Skin epidermis (tissue), 12 donors: Measurements from ENCODE around the gene SPATA4.

Source experiments
- H3K27ac ChIP-seq, 21 experiments: fragments of 200-600 bp; sonication (generic) in 11 of 21; one replicate each; pipeline ENCODE4 v1.5.0; 2020; ENCODE audit warnings: mild to moderate bottlenecking in 3 of 21, inconsistent platforms in 2 of 21, moderate library complexity in 2 of 21
- H3K4me3 ChIP-seq, 7 experiments: fragments of 200-600 bp; sonication (generic) in 2 of 7; one replicate each; pipeline ENCODE4 v1.5.0; 2020; ENCODE audit warnings: inconsistent platforms in 2 of 7, mild to moderate bottlenecking in 2 of 7, moderate library complexity in 1 of 7

The SPATA4 gene

DNA sequence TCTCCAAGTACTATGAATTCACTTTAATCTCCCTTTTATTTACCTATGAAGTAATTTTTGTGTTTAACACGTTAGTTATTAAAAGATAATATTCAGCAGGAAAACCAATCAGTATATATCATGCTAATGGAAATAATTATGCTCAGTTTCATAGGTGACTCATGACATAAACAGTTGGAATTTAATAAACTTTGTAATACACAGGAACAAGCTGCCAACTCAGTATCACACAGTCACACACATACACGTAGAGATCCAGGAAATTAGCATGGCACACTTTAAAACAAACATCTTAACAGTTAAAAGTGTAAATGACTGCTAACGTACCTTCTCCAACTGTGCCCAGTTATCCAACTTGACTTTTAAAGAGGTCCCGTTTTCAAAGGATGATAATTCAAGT lies 2.3 kb downstream of the SPATA4 start:
- Histone ChIP-seq H3K27ac (no peak overlapping the region), H3K4me3 (no peak overlapping the region)

DNA sequence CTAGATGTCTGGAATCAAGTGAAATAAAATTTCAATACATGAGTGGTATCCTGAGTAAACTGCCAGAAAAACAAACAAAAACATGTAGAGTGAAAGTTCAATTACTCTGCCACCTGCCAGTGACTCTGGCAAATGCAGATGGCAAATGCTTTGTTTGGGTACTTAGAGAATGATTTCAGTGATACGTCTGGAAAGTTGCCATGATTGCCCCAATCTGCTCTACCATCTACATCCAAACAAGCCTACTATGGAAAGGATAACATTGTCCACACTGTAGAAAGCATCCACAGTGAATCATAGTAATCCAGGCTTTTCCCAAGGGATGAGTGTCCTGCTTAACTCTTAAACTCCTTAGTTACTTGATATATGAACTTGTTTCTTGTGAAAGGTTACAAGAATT lies 3.4 kb downstream of the SPATA4 start:
- Histone ChIP-seq H3K4me3 (no peak overlapping the region), H3K27ac (no peak overlapping the region)

DNA sequence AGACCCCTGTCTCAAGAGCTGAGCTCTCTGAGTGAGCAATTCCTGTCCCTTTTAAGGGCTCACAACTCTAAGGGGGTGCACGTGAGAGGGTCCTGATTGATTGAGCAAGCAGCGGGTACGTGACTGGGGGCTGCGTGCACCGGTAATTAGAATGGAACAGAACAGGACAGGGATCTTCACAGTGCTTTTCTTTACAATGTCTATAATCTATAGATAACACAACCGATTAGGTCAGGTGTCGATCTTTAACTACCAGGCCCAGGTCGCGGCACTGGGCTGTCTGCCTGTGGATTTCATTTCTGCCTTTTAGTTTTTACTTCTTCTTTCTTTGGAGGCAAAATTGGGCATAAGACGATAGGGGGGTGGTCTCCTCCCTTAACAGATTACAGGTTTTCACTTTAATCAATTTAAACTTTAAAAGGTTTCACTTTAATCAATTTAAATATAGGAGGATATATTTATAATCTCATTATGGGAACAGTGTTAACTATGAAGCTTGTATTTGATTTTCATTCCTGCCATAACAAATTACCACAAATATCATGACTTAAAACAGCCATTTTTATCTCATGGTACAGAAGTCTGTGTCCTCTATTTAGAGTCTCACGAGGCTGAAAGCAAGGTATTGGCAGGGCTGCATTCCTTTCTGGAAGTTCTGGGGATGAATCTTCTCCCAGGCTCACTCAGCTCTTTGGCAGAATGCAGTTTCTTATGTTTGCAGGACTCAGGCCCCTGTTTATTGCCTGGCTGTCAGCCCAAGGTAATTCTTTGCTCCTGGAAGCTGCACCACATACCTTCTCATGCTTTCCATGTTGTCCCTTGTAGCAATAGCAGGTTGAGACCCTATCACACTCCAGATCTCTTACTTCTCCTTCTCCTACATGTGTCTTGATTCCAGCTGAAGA lies 5.2 kb downstream of the SPATA4 start:
- Histone ChIP-seq H3K4me3 (no peak overlapping the region), H3K27ac (no peak overlapping the region)

DNA sequence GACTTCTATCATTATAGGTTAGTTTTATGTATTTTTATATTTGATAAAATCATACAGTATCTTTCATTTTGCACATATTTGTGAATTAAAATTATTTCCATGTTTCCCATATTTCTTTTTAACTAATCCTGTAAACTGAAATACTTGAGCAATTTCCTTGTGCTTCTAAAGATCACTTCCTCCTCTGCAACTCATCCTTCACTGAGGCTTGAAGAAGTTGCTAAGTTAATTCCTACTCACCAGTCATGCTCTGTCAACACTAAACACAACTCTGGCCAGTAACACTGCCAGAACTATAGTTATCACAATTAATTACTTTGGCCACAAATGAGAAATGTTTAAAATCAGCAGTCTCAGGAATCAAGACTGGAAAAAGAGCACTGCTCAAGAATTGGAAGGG lies 6.7 kb downstream of the SPATA4 start:
- H3K27ac ChIP-seq: no peak overlapping the region

DNA sequence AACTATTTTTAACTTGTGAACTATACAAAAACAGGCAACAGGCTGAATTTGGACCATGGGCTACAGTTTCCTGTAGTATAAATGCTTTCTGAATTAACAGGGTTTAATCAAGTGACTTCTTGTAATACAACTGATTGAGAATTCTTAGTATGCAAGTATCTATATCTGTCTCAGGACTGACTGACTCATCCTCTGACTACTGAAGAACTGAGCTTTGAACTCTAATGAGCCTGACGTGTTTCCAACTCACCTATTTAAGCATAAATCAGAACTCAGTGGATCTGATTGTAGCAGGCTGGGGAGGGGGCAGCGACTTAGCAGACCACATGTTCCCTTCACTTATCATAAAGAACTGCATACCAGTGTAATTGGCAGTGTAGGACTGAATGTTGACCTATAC lies 7.8 kb downstream of the SPATA4 start:
- Histone ChIP-seq H3K4me3 (no peak overlapping the region), H3K27ac (no peak overlapping the region)

More for the DNA sequence above, 6.7 kb downstream of the SPATA4 start:
- H3K4me3 ChIP-seq: no peak overlapping the region

DNA sequence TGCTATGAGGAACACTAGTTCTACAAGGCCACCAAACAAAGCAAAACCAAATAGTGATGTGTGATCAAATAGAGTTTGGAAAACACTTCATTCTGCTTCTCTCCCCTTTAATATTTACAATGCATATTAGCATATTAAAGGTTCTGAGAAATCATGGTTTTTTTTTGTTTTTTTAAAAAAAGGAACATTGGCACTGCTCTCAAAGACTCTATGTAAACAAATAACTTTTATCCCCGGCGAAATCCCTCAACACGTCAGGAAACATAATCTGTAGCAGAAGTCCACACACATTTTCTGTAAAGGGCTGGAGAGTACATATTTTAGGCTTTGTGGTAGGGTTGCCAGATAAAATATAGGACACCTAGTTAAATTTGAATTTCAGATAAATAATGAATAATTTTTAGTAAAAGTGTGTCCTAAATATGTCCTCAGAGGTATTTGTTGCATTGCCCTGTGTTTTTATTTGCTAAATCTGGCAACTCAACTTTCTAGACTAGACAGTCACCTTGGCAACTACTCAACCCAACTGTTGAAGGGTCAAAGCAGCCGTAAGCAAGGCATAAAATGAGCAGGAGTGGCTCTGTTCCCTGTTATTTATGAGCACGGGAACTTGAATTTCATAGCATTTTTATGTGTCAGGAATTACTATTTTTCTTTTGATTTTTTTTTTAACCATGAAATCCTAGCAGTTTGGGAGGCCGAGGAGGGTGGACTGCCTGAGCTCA lies 8.6 kb downstream of the SPATA4 start:
- no peak overlapping the region for H3K27ac ChIP-seq
- no peak overlapping the region for H3K4me3 ChIP-seq

DNA sequence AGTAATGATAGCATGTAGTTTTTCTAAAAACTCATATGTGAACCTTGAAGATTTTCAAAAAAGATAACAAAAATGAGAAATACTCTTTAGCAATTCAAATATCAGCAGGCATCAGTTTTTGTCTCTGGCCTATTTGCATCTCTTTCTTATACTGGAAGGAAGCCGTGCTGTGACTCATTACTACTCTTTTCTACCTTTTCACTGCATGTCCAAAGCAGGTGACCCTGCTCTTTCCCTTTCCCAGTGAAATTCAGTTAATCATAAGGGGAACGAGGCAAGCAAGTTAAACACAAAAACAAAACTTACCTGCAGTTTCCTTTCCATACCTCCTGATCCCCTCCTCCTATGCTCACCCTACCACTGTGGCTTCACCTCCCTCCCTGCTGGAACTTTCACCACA lies 9.3 kb downstream of the SPATA4 start:
- no peak overlapping the region for H3K27ac ChIP-seq
- no peak overlapping the region for H3K4me3 ChIP-seq

DNA sequence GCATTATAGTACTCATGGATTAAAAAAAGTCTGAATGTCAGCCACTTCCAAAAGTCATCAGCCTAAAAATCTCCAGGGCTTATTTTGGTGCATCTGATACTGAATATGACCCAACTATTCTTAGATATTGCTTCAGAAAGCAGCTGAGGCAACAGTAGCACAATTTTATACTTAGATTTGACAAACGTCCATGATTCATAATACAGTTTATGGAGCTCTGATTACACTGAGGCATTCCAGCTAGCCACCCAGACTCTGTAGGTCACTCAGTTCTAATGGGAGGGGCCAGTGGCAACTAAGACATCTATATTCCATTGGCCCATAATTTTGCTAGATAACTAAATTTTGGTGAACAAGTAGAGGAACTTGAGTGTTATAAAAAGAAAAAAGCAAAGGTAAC lies 10.3 kb downstream of the SPATA4 start:
- Histone ChIP-seq H3K4me3 (no peak overlapping the region), H3K27ac (no peak overlapping the region)

DNA sequence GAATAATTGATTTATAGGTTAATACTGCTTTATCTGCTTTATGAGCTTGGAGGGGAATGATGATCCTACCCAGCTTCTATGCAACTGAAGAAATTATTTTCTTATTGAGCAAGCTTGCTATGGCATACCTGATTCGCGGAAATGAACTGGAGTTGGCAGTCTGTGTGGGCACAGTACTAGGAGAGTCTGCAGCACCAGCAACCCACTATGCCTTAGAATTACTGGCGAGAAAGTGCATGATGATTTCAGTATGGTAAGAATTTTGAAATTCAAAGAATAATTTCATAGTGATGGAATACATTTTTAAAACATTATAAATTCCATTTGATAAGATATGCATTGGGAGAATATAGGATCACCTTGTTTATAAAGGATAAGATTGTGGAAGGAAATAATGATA lies 32.3 kb downstream of the SPATA4 start:
- no peak overlapping the region for H3K4me3 ChIP-seq
- no peak overlapping the region for H3K27ac ChIP-seq

DNA sequence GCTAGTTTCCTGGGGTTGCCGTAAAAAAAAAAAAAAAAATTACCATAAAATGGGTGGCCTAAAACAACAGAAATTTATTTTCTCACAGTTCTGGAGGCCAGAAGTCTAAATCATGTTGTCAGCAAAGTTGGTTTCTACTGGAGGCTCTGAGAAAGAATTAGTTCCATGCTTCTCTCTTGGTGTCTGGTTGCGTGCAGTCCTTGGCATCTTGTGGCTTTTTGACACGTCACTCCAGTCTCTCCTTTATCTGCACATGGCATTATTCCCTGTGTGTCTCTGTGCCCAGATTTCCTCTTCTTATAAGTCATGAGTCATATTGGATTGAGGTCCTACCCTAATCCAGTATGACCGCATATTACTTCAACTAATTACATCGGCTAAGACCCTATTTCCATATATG lies 38.7 kb downstream of the SPATA4 start:
- H3K27ac ChIP-seq: no peak overlapping the region
- no peak overlapping the region for H3K4me3 ChIP-seq

DNA sequence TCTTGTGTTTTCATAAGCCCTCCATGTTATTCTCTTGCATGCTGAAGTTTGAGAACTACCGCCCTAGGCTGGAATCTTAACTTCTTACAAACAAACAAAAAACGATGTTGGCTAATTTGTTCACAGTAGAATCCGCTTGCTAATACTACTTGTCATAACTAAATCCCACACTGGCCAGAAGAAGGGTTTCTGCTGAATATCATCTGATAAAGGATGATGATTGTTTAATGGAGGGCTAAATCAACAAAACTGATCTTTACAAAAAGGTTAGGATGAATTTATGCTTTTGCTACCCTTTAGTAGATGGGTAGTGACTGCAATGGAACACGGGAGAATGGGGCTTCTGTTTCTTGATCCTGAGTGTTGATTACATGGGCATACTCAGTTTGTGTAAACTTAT lies 42.3 kb downstream of the SPATA4 start:
- Histone ChIP-seq H3K4me3 (no peak overlapping the region), H3K27ac (no peak overlapping the region)

DNA sequence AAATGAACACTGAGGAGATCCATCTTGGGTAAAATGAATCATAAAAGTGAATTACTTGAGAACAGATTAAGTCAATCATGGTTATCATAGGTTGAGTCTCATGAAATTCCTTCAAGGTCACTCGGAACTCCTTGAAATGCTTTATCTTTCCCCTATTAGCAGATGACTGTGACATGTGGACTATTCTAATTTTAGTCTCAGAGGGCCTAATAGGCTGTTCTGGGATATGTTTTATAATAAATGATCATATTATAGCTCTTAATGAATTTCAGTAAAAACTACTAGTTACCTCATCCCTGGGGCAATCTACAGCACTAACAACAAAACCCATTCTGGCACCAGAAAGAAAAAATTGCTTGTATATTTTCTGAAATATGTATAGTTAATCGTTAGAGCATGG lies 44.7 kb downstream of the SPATA4 start:
- H3K27ac ChIP-seq: no peak overlapping the region

DNA sequence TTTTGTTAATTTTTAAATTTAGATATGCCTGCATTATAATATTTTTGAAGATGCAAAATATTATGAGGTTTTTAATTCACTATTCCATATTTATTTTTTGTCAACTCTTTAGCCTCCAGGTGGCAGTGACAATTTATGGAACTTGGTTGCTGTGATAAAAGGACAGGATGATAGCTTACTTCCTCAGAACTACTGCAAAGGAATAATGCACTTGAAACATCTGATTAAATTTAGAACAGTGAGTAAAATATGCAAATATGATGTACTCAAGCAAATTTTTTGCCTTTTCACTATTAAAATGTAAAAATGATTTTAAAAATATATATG lies 45.1 kb downstream of the SPATA4 start:
- no peak overlapping the region for H3K27ac ChIP-seq
- no peak overlapping the region for H3K4me3 ChIP-seq

More for the DNA sequence above, 44.7 kb downstream of the SPATA4 start:
- H3K4me3 ChIP-seq: no peak overlapping the region

DNA sequence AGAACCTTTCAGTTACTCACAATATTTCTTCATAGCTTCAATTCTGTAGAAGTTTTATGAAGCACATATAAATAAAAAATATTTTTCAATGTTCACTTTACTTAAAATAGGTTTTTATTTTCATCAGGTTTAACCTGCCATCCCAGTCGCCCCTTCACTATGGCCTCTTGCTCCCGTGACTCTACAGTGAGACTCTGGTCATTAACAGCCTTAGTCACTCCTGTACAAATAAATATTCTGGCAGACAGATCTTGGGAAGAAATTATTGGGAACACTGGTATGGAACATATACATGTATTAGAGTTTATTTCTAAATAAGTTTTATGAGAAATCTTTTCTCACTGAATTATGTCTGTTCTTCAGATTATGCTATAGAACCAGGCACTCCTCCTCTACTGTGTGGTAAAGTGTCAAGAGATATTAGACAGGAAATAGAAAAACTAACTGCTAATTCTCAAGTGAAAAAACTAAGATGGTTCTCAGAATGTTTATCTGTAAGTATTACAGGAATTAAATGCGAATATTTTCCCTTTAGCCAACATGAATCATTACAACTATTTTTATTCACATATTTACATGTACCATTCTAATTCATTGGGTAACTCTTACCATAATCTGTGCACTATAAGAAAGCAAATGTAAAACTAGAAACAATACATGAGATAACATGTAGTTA lies 45.6 kb downstream of the SPATA4 start:
- no peak overlapping the region for H3K27ac ChIP-seq
- no peak overlapping the region for H3K4me3 ChIP-seq

DNA sequence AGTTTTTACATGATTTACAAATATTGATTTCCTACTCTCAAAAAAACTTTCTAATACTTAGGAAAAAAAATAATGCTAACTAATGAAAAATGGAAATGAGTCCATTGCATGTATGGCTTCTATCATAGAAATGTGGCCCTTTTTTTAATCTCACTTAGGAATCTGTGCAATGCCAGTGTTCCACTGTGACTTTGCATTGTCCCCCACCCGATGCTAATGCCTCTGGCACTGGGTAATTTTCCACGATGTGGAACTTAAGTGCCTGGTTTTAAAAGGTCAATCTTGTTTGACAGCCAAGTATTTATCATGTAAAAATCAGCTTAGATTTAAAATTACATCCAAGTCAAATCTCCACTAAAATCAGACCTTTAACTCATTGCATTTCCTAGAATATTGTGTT lies 53.1 kb downstream of the SPATA4 start:
- H3K27ac ChIP-seq: no peak overlapping the region
- H3K4me3 ChIP-seq: no peak overlapping the region

DNA sequence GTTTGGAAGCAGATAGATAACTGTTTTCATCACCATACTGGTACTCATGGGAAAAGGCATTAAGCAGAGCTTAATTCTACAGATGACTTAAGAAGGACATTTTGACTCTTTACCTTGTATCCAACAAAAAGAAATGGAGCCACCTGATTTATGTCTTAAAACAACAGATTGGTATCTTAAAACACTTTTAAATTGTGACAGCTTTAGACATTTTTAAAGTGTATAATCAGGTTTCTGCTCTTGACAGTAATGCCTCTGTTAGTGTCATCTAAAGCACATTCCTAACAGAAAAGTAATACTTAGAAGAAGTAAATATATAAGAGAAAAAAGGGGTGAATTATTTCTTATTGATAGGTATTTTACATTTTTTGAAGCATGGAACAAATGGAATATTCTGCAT lies 55.9 kb downstream of the SPATA4 start:
- H3K4me3 ChIP-seq: no peak overlapping the region

DNA sequence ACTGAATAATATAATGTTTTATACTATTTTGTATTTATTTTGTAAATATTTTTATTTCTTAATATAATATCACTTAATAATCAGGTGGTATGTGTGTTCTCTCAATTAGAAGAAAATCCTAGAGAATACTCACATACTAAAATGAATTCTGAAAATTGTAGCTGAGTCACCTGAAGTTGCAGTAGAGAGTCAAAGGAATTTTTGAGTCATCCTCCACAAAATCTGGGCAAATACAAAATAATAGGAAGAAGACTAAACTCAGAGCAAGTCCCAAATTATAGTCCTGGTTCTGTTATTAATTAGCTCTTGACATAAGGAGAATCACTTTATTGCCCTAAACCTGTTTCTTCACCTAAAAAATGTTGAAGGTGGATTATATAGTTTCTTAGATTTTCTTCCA lies 57.8 kb downstream of the SPATA4 start:
- no peak overlapping the region for H3K4me3 ChIP-seq
- H3K27ac ChIP-seq: no peak overlapping the region

More for the DNA sequence above, 55.9 kb downstream of the SPATA4 start:
- no peak overlapping the region for H3K27ac ChIP-seq

DNA sequence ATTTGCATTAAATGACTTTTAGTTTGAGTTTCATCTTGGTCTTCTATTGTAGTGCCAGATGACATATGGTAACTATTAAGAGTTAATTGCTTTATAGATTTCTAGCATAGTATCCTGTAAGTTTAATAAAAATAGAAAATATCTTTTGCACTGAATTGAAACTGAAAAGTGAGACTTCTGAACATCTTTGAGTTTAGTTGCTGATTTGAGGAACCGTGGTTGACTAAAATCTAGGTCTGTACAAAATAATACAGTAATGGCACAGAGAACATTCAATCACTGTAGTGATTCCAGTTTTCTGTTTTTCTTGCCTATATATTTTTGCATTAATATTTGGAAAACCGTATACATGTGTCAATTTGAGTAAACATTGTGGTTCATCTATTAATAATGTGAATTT lies 60.7 kb downstream of the SPATA4 start:
- Histone ChIP-seq H3K27ac (no peak overlapping the region), H3K4me3 (no peak overlapping the region)
